IMR-90 (cell line): ENCODE data around the gene RAET1E. TPM values are rescaled to one million over a fixed set of nuclear protein-coding genes. Genes with fewer than 3 reads are reported as not detected.
A peak's percentile ranks its signal among the peaks of the same experiment; 100 is the strongest.
"Not testable (repeated sequence)": the region's sequence is repeated elsewhere in the genome, so short reads cannot be mapped to it uniquely, and the experiment has no call there.

Source experiments
- ATAC-seq: fragments of 200-7000 bp; cut with Tn5 transposase; 2 replicates; pipeline ENCODE4 v1.9.1; 2020; ENCODE audit warnings: low read depth, mild to moderate bottlenecking, moderate library complexity
- BruUV-seq: library from RNA; stranded (reverse); fragments of 400-500 nt; replicated peaks from 2 replicates; lab custom pipeline; 2021; lab: Mats Ljungman, UMichigan
- CTCF ChIA-PET: fragments of 300-600 bp; formaldehyde crosslinking; extraction: SDS; loops from one replicate; lab custom pipeline; 2021; ENCODE audit warnings: antibody characterized with exemption; lab: Yijun Ruan, JAX
- POLR2A ChIA-PET: fragments of 300-600 bp; sonication (Branson Sonifier 250); formaldehyde crosslinking; loops from one replicate; lab custom pipeline; 2022; ENCODE audit warnings: antibody characterized with exemption; ENCODE audit not compliant: unreplicated experiment; lab: Charles Lee
- DNase-seq: peaks from one replicate; pipeline ENCODE4 v3.0.0; 2013
- H2AFZ ChIP-seq: replicated peaks from 2 replicates; pipeline ENCODE3; 2013; ENCODE audit warnings: low read length, mild to moderate bottlenecking; ENCODE audit not compliant: poor library complexity
- H2AK5ac ChIP-seq: 2 replicates; pipeline ENCODE4 v1.6.1; 2013; ENCODE audit warnings: low read depth, low read length, inconsistent platforms
- H2AK9ac ChIP-seq: replicated peaks from 2 replicates; pipeline ENCODE3; 2013; ENCODE audit warnings: mild to moderate bottlenecking, low read depth, low read length, moderate library complexity; ENCODE audit not compliant: poor library complexity
- H2BK120ac ChIP-seq: 2 replicates; pipeline ENCODE4 v1.6.1; 2013; ENCODE audit warnings: low read depth, low read length, inconsistent platforms
- H2BK15ac ChIP-seq: 3 replicates; pipeline ENCODE4 v1.6.1; 2013; ENCODE audit warnings: low read depth, low read length, inconsistent platforms
- H2BK20ac ChIP-seq: 2 replicates; pipeline ENCODE4 v1.6.1; 2013; ENCODE audit warnings: low read depth, mild to moderate bottlenecking, inconsistent platforms, low read length, moderate library complexity
- H2BK5ac ChIP-seq: 2 replicates; pipeline ENCODE4 v1.6.1; 2013; ENCODE audit warnings: mild to moderate bottlenecking, low read depth, low read length, inconsistent platforms; ENCODE audit not compliant: poor library complexity, severe bottlenecking
- H3K14ac ChIP-seq: replicated peaks from 2 replicates; pipeline ENCODE4 v1.6.1; 2013; ENCODE audit warnings: low read depth, low read length, inconsistent platforms
- H3K18ac ChIP-seq: 2 replicates; pipeline ENCODE4 v1.6.1; 2013; ENCODE audit warnings: low read depth, low read length, control low read depth
- H3K23ac ChIP-seq: 2 replicates; pipeline ENCODE4 v1.6.1; 2013; ENCODE audit warnings: low read depth, low read length, inconsistent platforms
- H3K27ac ChIP-seq: 2 replicates; pipeline ENCODE4 v1.5.1; 2013; ENCODE audit warnings: mild to moderate bottlenecking, control low read depth, low read length; ENCODE audit not compliant: insufficient read depth
- H3K27me3 ChIP-seq: 2 replicates; pipeline ENCODE4 v1.6.1; 2013; ENCODE audit warnings: low read length; ENCODE audit not compliant: control insufficient read depth, insufficient read depth
- H3K36me3 ChIP-seq: 2 replicates; pipeline ENCODE4 v1.6.1; 2013; ENCODE audit warnings: low read length, mixed read lengths; ENCODE audit not compliant: control insufficient read depth, insufficient read depth
- H3K4ac ChIP-seq: 2 replicates; pipeline ENCODE4 v1.6.1; 2013; ENCODE audit warnings: low read depth, low read length, inconsistent platforms
- H3K4me1 ChIP-seq: 2 replicates; pipeline ENCODE4 v1.6.1; 2013; ENCODE audit warnings: low read length, mixed read lengths; ENCODE audit not compliant: control insufficient read depth, insufficient read depth
- H3K4me2 ChIP-seq: 2 replicates; pipeline ENCODE4 v1.6.1; 2013; ENCODE audit warnings: low read depth, mild to moderate bottlenecking, control low read depth, low read length, moderate library complexity
- H3K4me3 ChIP-seq: 2 replicates; pipeline ENCODE4 v1.5.1; 2013; ENCODE audit warnings: low read depth, mild to moderate bottlenecking, control low read depth, low read length, moderate library complexity; ENCODE audit not compliant: insufficient read depth
- H3K56ac ChIP-seq: 2 replicates; pipeline ENCODE4 v1.6.1; 2013; ENCODE audit warnings: low read length, inconsistent platforms; ENCODE audit not compliant: insufficient read depth; ENCODE audit errors: extremely low read depth
- H3K79me1 ChIP-seq, 2 experiments: 2 replicates each; pipeline ENCODE4 v1.6.1; 2013; ENCODE audit warnings: low read length in 2 of 2, inconsistent platforms in 1 of 2, low read depth in 1 of 2
- H3K9ac ChIP-seq: 2 replicates; pipeline ENCODE4 v1.6.1; 2013; ENCODE audit warnings: low read depth, low read length, control low read depth
- H3K9me1 ChIP-seq: 2 replicates; pipeline ENCODE4 v1.6.1; 2013; ENCODE audit warnings: low read length, inconsistent platforms; ENCODE audit not compliant: insufficient read depth
- H3K9me3 ChIP-seq: 2 replicates; pipeline ENCODE4 v1.6.1; 2013; ENCODE audit warnings: low read length; ENCODE audit not compliant: control insufficient read depth, insufficient read depth
- H4K20me1 ChIP-seq: 2 replicates; pipeline ENCODE4 v1.6.1; 2013; ENCODE audit warnings: low read length, inconsistent platforms; ENCODE audit not compliant: insufficient read depth
- H4K5ac ChIP-seq: 2 replicates; pipeline ENCODE4 v1.6.1; 2013; ENCODE audit warnings: mild to moderate bottlenecking, low read depth, low read length, control low read depth
- H4K8ac ChIP-seq, 2 experiments: 2 replicates each; pipeline ENCODE4 v1.6.1; 2013; ENCODE audit warnings: low read depth in 2 of 2, low read length in 2 of 2, control low read depth in 1 of 2, inconsistent platforms in 1 of 2
- H4K91ac ChIP-seq: 2 replicates; pipeline ENCODE4 v1.6.1; 2013; ENCODE audit warnings: low read depth, low read length, inconsistent platforms; ENCODE audit not compliant: insufficient read depth
- MAFK ChIP-seq: IDR thresholded peaks from 2 replicates; pipeline ENCODE4 v1.6.1; 2012; ENCODE audit warnings: low read depth, low read length, improper control_type of control experiment
- WGBS, 2 experiments: methylation state at CpG; one replicate each; pipeline versions ENCODE4 v1.1.5 to v1.1.7; 2013; ENCODE audit warnings: missing lambda C conversion rate in 2 of 2; ENCODE audit not compliant: insufficient read length in 1 of 2; ENCODE audit errors: extremely low coverage in 2 of 2; 5-methylcytosine and 5-hydroxymethylcytosine counted together
- dilution Hi-C: fragments of 300-500 bp; cut with HindIII; formaldehyde crosslinking; loops from one replicate; pipeline ENCODE4 v1.14.3; 2018; ENCODE audit warnings: low sequenced_read_pairs; ENCODE audit not compliant: unreplicated experiment
- in situ Hi-C: fragments of 300-500 bp; cut with MboI; formaldehyde crosslinking; loops from 3 replicates; pipeline ENCODE4 v1.14.3; 2019; ENCODE audit warnings: low sequenced_read_pairs, inconsistent platforms, mixed read lengths
- intact Hi-C: fragments of 100-400 bp; cut with micrococcal nuclease; formaldehyde crosslinking; loops from 2 replicates; pipeline ENCODE4 v1.10.0; 2022
- polyA plus RNA-seq, 3 experiments: library from polyadenylated mRNA; depleted of rRNA; stranded (reverse); fragments of >200 nt; gene quantifications; 2 replicates each; pipeline ENCODE4 v1.2.3, GENCODE V29; 2012; ENCODE audit warnings: low replicate concordance in 1 of 3
- total RNA-seq: library from RNA; depleted of rRNA; stranded (reverse); fragments of >200 nt; gene quantifications from 2 replicates; pipeline ENCODE4 v1.2.3, GENCODE V29; 2012

RAET1E gene
- total and polyA plus RNA-seq, 2 of the 4 experiments (the other 2 are of a cell fraction): not detected

DNA sequence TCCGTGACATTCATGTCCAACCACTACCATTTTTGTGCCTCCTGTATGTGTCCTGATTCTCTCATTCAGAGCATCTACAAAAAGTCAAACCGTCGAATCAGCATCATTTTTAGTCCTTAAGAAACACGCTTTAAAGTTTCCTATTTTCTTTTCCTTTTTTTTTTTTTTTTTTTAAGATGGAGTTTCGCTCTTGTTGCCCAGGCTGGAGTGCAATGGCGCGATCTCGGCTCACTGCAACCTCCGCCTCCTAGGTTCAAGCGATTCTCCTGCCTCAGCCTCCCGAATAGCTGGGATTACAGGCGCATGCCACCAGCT lies 35.5 kb downstream of the RAET1E start:
- H3K4ac ChIP-seq: peak overlapping the region; percentile 88
- peaks cover 13% of the 10 kb centered on the region for H3K9me1 ChIP-seq
- H3K9me3 ChIP-seq, H3K36me3 ChIP-seq, in situ Hi-C loops, intact Hi-C loops, DNase-seq, BruUV-seq, ATAC-seq, H3K27me3 ChIP-seq, H2AFZ ChIP-seq, H2AK9ac ChIP-seq, POLR2A ChIA-PET, dilution Hi-C loops: not testable (repeated sequence)
- peak overlapping the region; percentile 4 to 56; a peak in 2 of 4 replicates for H4K8ac ChIP-seq
- H3K27ac ChIP-seq: peak overlapping the region; percentile 89
- H3K14ac ChIP-seq: peak overlapping the region; percentile 45; the same call in 1 of the 2 replicates
- H3K56ac ChIP-seq: peak overlapping the region; percentile 50; the same call in 1 of the 2 replicates
- H4K5ac ChIP-seq: peak overlapping the region; percentile 17; the same call in 1 of the 2 replicates
- TF ChIP-seq MAFK: peak; percentile 54; the same call in 1 of the 2 replicates
- H3K18ac ChIP-seq: peak overlapping the region; percentile 51
- peak overlapping the region; percentile 90 for H3K4me2 ChIP-seq
- no CpG with 5 or more reads among the region's 12 CpGs for WGBS, 2 experiments
- peaks cover 12 to 33% of the 10 kb centered on the region in 2 experiments for H3K79me1 ChIP-seq
- H3K9ac ChIP-seq: peak overlapping the region; percentile 37; the same call in 1 of the 2 replicates
- peak overlapping the region; percentile 61; the same call in 2 of the 3 replicates for H2BK15ac ChIP-seq
- H3K23ac ChIP-seq: peak overlapping the region; percentile 86
- H4K91ac ChIP-seq: peak overlapping the region; percentile 90
- peak overlapping the region; percentile 93 for H2BK20ac ChIP-seq
- H2BK5ac ChIP-seq: peak overlapping the region; percentile 68
- CTCF ChIA-PET: interaction anchor here (0.6 to 1.4 kb wide), 3 partner anchors 18 to 364 kb away, joined by 3 to 7 read pairs (median 3); no protein-coding TSS in a partner anchor
- peaks cover 16% of the 10 kb centered on the region for H4K20me1 ChIP-seq
- H2AK5ac ChIP-seq: peak overlapping the region; percentile 90; the same call in 1 of the 2 replicates
- H2BK120ac ChIP-seq: peak overlapping the region; percentile 86
- peak overlapping the region; percentile 54 for H3K4me3 ChIP-seq
- H3K4me1 ChIP-seq: peaks cover 24% of the 10 kb centered on the region
